Right renal cortex interstitium (tissue), 3 donors: ENCODE measurements around the gene TRA2B. TPM values are rescaled to one million over a fixed set of nuclear protein-coding genes. Genes with fewer than 3 reads are reported as not detected.

Experiments
- DNase-seq, 3 donors: peaks; one replicate each; pipeline ENCODE4 v3.0.0-alpha.2; 2013; ENCODE audit warnings: low read depth in 3 of 3, low spot score in 2 of 3
- polyA plus RNA-seq, 3 donors: library from polyadenylated mRNA; unstranded; fragments of 120-200 nt; gene quantifications; one replicate each; pipeline ENCODE4 v1.2.1, GENCODE V29; 2013; ENCODE audit not compliant: insufficient read length in 3 of 3

Gene TRA2B
- polyA plus RNA-seq, 3 donors, result 276 to 294 (median 288) TPM

GRCh38 chr3:185884641-185885040 lies 53.2 kb downstream of the TRA2B start:
- no peak for DNase-seq

- no peak for DNase-seq
Measured at GRCh38 chr3:185881926-185882325, 55.9 kb downstream of the TRA2B start.

- DNase-seq, result no peak
Measured at GRCh38 chr3:185880600-185880999, 57.2 kb downstream of the TRA2B start.

GRCh38 chr3:185878920-185879319 lies 58.9 kb downstream of the TRA2B start:
- no peak for DNase-seq

GRCh38 chr3:185874119-185874518 lies 63.7 kb downstream of the TRA2B start:
- no peak for DNase-seq

- DNase-seq, result no peak
Measured at GRCh38 chr3:185867650-185868049, 70.2 kb downstream of the TRA2B start.

- DNase-seq, result no peak
Measured at GRCh38 chr3:185866995-185867394, 70.8 kb downstream of the TRA2B start.

GRCh38 chr3:185866555-185866954 lies 71.3 kb downstream of the TRA2B start:
- DNase-seq, result no peak

Other genes with a start within 250 kb of the TRA2B start
- gene IGF2BP2, start 113.0 kb downstream of the TRA2B start, polyA plus RNA-seq, result 10 to 100 TPM; 82.4 to 86.8 (median 83.7) TPM
- gene ETV5, start 171.1 kb upstream of the TRA2B start, polyA plus RNA-seq, result 10 to 100 TPM; 25.7 to 29.8 (median 28.9) TPM